ENCODE results near the gene DPP7. TPM values are rescaled to one million over a fixed set of nuclear protein-coding genes. Genes with fewer than 3 reads are reported as not detected.

The DPP7 gene
- total RNA-seq, 1 experiment from 2014 or later, result 114 TPM

DNA sequence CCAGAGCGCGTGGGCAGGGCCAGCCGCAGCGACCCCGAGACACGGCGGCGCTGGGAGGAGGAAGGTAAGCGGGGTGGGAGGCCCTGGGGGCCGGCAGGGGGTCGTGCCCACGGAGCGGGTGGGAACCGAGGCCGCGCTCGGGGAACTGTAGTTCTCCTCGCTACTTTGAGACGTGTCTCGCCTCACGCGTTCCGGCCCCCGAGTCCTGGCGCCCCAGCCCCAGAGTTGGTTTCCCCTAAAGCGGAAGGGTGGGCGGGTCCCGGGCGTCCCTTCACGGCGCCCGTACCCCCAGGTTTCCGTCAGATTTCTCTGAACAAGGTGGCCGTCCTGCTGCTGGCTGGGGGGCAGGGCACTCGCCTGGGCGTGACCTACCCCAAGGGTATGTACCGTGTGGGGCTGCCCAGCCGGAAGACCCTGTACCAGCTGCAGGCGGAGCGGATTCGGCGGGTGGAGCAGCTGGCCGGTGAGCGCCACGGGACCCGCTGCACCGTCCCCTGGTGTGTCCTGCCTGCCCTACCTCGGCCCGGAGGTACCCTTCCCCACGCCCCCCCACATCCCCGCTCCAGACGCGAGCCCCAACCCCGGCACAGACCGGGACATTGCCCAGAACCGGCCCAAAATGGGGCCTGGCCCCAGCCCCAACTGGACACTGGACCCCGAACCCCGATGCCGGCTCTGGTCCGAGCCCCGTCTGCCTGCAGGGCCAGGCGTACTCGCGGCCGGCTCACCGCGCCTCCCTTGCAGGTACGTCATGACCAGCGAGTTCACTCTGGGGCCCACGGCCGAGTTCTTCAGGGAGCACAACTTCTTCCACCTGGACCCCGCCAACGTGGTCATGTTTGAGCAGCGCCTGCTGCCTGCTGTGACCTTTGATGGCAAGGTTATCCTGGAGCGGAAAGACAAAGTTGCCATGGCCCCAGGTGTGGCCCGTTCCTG lies 36.5 kb downstream of the DPP7 start:
- peak; percentile 65 for DNase-seq
- no peaks in the 10 kb centered on the region for H3K9me2 ChIP-seq (replicated peaks; ENCODE audit: insufficient read depth, low read length)
- H3K36me3 ChIP-seq (ENCODE audit: insufficient read depth, low read length), result no peaks in the 10 kb centered on the region
- no peaks in the 10 kb centered on the region for H3K27me3 ChIP-seq (ENCODE audit: low read length)
- H4K20me1 ChIP-seq (ENCODE audit: insufficient read depth, low read depth, low read length), result peaks cover 4% of the 10 kb centered on the region; the same call in 1 of the 2 replicates
- H3K27ac ChIP-seq (ENCODE audit: low read length), result no peak overlapping the region
- H3K4me3 ChIP-seq (ENCODE audit: low read length), result peak overlapping the region; percentile 81
- peak overlapping the region; percentile 82 for H3K9ac ChIP-seq (ENCODE audit: low read length)
- peak overlapping the region; percentile 50; the same call in 1 of the 2 replicates for H2AFZ ChIP-seq (ENCODE audit: low read length)
- H3K4me2 ChIP-seq (ENCODE audit: low read depth, low read length, poor library complexity, severe bottlenecking), result peak overlapping the region; percentile 85
- H3K9me3 ChIP-seq (ENCODE audit: low read length), result no peaks in the 10 kb centered on the region
- no peaks in the 10 kb centered on the region for H3K79me2 ChIP-seq (ENCODE audit: low read length)
- H3K4me1 ChIP-seq (ENCODE audit: low read length), result peaks cover 37% of the 10 kb centered on the region

DNA sequence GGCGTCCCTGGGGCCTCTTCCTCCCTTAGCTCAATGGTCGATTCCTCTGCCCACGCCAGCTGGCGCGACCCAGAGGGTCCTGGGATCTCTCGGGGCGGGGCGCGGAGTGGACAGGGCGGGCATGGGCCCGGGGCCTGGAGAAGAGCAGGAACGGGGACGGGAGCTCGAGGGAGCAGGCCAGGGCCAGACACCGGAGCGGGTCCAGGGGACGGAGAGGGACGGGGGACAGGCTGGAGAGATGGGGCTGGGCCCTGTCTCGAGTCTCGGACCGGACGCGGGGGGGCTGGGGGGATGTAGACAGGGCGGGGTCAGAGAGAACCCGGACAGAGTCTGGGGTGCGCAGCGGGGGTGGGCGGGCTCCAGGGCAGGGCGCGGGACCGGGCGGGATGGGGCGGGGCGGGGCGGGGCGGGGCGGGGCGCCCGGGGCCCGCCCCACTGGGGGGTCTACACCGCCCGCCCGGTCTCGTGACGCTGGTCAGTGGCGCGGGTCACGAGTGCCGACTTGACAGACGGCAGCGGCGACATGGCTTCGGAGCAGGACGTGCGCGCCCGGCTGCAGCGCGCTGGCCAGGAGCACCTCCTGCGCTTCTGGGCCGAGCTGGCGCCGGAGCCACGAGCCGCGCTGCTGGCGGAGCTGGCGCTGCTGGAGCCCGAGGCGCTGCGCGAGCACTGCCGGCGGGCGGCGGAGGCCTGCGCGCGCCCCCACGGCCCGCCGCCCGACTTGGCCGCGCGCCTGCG lies 37.4 kb downstream of the DPP7 start, which contains the start of gene UAP1L1:
Gene UAP1L1 (plus strand): TSS at position 508 of the 738 bp plus-strand sequence. CDS start 16 bp downstream, at position 524.
- Histone ChIP-seq H2AFZ (ENCODE audit: low read length) (peak within 1 kb of the TSS; percentile 76; the same call in 1 of the 2 replicates), H3K9ac (ENCODE audit: low read length) (peak within 1 kb of the TSS; percentile 85), H3K79me2 (ENCODE audit: low read length) (no peaks in the 10 kb centered on the region), H3K27me3 (ENCODE audit: low read length) (no peaks in the 10 kb centered on the region), H3K4me1 (ENCODE audit: low read length) (peaks cover 29% of the 10 kb centered on the region), H3K4me3 (ENCODE audit: low read length) (peak within 1 kb of the TSS; percentile 81), H3K9me3 (ENCODE audit: low read length) (no peaks in the 10 kb centered on the region), H3K27ac (ENCODE audit: low read length) (no peak within 1 kb of the TSS), H4K20me1 (ENCODE audit: insufficient read depth, low read depth, low read length) (peaks cover 4% of the 10 kb centered on the region; the same call in 1 of the 2 replicates), H3K9me2 (replicated peaks; ENCODE audit: insufficient read depth, low read length) (no peaks in the 10 kb centered on the region), H3K4me2 (ENCODE audit: low read depth, low read length, poor library complexity, severe bottlenecking) (peak within 1 kb of the TSS; percentile 85), H3K36me3 (ENCODE audit: insufficient read depth, low read length) (no peaks in the 10 kb centered on the region)
- peak; percentile 85 for DNase-seq

DNA sequence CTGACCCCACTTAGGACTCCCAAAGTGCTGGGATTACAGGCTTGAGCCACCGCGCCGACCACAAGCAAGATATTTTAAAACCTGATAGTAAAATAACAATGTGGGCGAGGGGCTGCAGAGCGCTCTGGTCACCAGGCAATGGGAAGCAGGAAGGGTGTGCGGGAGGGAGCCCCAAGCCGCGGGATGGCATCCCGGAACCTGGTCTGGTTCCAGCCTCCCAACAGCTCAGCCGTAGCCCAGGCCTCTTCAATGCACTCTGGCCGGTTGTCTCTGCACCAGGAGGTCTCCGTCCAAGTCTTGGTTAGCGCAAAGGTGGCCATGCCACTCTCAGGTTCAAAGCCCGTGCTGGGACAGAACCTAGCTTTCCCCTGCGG lies 37.9 kb downstream of the DPP7 start:
- H4K20me1 ChIP-seq (ENCODE audit: insufficient read depth, low read depth, low read length), result peaks cover 4% of the 10 kb centered on the region; the same call in 1 of the 2 replicates
- H3K4me3 ChIP-seq (ENCODE audit: low read length), result peak overlapping the region; percentile 69
- H3K9ac ChIP-seq (ENCODE audit: low read length), result peak overlapping the region; percentile 85
- no peaks in the 10 kb centered on the region for H3K36me3 ChIP-seq (ENCODE audit: insufficient read depth, low read length)
- H3K9me2 ChIP-seq (replicated peaks; ENCODE audit: insufficient read depth, low read length), result no peaks in the 10 kb centered on the region
- peak overlapping the region; percentile 76; the same call in 1 of the 2 replicates for H2AFZ ChIP-seq (ENCODE audit: low read length)
- H3K4me2 ChIP-seq (ENCODE audit: low read depth, low read length, poor library complexity, severe bottlenecking), result peak overlapping the region; percentile 84
- H3K4me1 ChIP-seq (ENCODE audit: low read length), result peaks cover 26% of the 10 kb centered on the region
- H3K9me3 ChIP-seq (ENCODE audit: low read length), result no peaks in the 10 kb centered on the region
- H3K27me3 ChIP-seq (ENCODE audit: low read length), result no peaks in the 10 kb centered on the region
- no peak overlapping the region for H3K27ac ChIP-seq (ENCODE audit: low read length)
- no peaks in the 10 kb centered on the region for H3K79me2 ChIP-seq (ENCODE audit: low read length)
- DNase-seq, result no peak

DNA sequence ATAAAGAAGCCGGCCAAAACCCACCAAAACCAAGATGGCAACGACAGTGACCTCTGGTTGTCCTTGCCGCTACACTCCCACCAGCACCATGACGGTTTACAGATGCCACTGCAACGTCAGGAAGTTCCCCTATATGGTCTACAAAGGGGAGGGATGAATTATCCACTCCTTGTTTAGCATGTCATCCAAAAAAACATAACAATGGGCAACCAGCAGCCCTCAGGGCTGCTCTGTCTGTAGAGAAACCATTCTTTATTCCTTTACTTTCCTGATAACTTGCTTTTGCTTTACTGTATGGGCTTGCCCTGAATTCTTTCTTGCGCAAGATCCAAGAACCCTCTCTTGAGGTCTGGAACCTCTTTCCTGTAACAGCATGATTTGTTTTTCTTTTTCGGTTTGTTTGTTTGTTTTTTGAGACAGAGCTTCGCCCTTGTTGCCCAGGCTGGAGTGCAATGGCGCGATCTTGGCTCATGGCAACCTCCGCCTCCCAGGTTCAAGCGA lies 39.2 kb downstream of the DPP7 start:
- Histone ChIP-seq H3K4me1 (ENCODE audit: low read length) (peaks cover 35% of the 10 kb centered on the region), H3K4me3 (ENCODE audit: low read length) (peak overlapping the region; percentile 6; the same call in 1 of the 2 replicates), H3K9ac (ENCODE audit: low read length) (peak overlapping the region; percentile 53), H3K27me3 (ENCODE audit: low read length) (no peaks in the 10 kb centered on the region), H3K4me2 (ENCODE audit: low read depth, low read length, poor library complexity, severe bottlenecking) (peak overlapping the region; percentile 53), H3K36me3 (ENCODE audit: insufficient read depth, low read length) (no peaks in the 10 kb centered on the region), H3K79me2 (ENCODE audit: low read length) (no peaks in the 10 kb centered on the region), H3K27ac (ENCODE audit: low read length) (peak overlapping the region; percentile 21; the same call in 1 of the 2 replicates), H2AFZ (ENCODE audit: low read length) (no peak overlapping the region; the same call in 1 of the 2 replicates), H3K9me2 (replicated peaks; ENCODE audit: insufficient read depth, low read length) (no peaks in the 10 kb centered on the region), H4K20me1 (ENCODE audit: insufficient read depth, low read depth, low read length) (peaks cover 4% of the 10 kb centered on the region; the same call in 1 of the 2 replicates), H3K9me3 (ENCODE audit: low read length) (no peaks in the 10 kb centered on the region)
- DNase-seq, result no peak

DNA sequence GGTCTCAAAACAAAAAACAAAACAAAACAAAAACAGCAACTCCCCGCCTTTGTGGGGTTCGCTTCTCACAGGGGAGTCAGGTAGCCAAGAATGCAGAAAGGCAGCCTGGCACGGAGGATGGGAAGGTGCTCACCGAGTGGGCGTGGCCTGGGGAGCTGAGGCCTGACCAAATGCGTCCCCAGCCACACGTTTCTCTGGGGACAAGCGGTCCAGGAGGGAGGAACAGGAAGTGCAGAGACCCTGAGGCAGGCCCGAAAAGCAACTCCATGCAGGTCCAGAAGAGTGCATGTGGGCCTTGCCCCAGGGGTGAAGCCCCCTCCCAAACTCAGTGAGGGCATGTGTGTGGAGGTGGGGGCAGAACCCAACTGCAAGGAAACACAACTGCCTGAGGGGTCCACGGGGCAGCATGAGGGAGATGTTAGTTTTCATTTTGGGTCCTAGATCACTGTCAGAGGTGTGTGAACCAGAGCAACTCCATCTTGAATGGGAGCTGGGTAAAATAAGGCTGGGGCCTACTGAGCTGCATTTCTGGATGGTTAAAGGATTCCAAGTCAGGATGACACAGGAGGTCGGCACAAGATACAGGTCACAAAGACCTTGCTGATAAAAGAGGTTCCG lies 39.8 kb downstream of the DPP7 start:
- Histone ChIP-seq H4K20me1 (ENCODE audit: insufficient read depth, low read depth, low read length) (peaks cover 4% of the 10 kb centered on the region; the same call in 1 of the 2 replicates), H3K36me3 (ENCODE audit: insufficient read depth, low read length) (no peaks in the 10 kb centered on the region), H3K9me3 (ENCODE audit: low read length) (no peaks in the 10 kb centered on the region), H3K27me3 (ENCODE audit: low read length) (no peaks in the 10 kb centered on the region), H3K9me2 (replicated peaks; ENCODE audit: insufficient read depth, low read length) (no peaks in the 10 kb centered on the region), H3K4me3 (ENCODE audit: low read length) (peak overlapping the region; percentile 6; the same call in 1 of the 2 replicates), H3K4me1 (ENCODE audit: low read length) (peaks cover 35% of the 10 kb centered on the region), H3K79me2 (ENCODE audit: low read length) (peaks cover under 1% of the 10 kb centered on the region), H3K27ac (ENCODE audit: low read length) (peak overlapping the region; percentile 21; the same call in 1 of the 2 replicates), H3K4me2 (ENCODE audit: low read depth, low read length, poor library complexity, severe bottlenecking) (peak overlapping the region; percentile 53), H2AFZ (ENCODE audit: low read length) (peak overlapping the region; percentile 68), H3K9ac (ENCODE audit: low read length) (peak overlapping the region; percentile 53)
- peak; percentile 91 for DNase-seq

DNA sequence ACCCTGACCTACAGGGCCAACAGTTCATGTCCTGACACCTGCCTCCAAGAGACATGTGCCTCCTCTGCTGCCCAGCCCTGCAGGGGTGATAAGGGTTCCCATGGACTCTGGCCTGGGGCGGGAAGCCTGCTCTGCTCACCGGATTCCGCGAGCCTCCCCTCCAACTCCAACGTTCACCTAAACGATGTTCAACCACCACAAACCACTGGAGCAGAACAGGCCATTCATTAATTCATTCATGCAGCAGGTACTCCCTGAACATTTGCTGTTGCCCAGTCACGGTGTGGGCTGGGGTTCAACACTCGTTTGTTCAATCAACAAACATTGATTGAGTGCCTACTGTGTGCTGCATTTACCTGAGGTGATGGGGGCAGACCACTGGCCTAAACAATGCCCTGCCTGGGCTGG lies 40.5 kb downstream of the DPP7 start:
- H4K20me1 ChIP-seq (ENCODE audit: insufficient read depth, low read depth, low read length), result peaks cover 10% of the 10 kb centered on the region
- H3K4me3 ChIP-seq (ENCODE audit: low read length), result no peak overlapping the region
- no peak overlapping the region for H3K9ac ChIP-seq (ENCODE audit: low read length)
- H3K9me3 ChIP-seq (ENCODE audit: low read length), result no peaks in the 10 kb centered on the region
- DNase-seq, result no peak
- H2AFZ ChIP-seq (ENCODE audit: low read length), result no peak overlapping the region
- no peaks in the 10 kb centered on the region for H3K9me2 ChIP-seq (replicated peaks; ENCODE audit: insufficient read depth, low read length)
- peaks cover 8% of the 10 kb centered on the region for H3K79me2 ChIP-seq (ENCODE audit: low read length)
- H3K27me3 ChIP-seq (ENCODE audit: low read length), result no peaks in the 10 kb centered on the region
- H3K27ac ChIP-seq (ENCODE audit: low read length), result no peak overlapping the region
- H3K36me3 ChIP-seq (ENCODE audit: insufficient read depth, low read length), result no peaks in the 10 kb centered on the region
- peaks cover 39% of the 10 kb centered on the region for H3K4me1 ChIP-seq (ENCODE audit: low read length)
- no peak overlapping the region for H3K4me2 ChIP-seq (ENCODE audit: low read depth, low read length, poor library complexity, severe bottlenecking)

DNA sequence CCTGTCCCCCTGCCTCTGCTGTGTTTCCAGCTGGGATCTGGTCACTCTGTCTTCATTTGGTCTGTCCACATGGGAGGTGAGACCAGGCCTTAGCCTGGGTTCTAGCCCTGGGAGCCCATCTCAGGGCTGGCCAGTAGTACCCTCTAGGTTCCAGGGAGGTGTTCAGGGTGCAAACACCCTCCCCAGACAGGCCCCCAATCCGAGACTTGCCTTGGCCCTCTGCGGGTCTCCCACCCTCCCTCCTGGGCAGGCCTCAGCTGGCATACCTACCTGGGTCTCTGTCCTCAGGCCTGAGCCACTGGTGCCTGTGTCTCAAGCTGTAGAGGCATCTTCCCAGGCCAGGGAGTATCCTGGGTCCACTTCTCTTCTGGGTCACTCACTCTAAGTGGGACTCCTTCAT lies 43.3 kb downstream of the DPP7 start:
- Histone ChIP-seq H2AFZ (ENCODE audit: low read length) (no peak overlapping the region), H4K20me1 (ENCODE audit: insufficient read depth, low read depth, low read length) (peaks cover 14% of the 10 kb centered on the region), H3K9me2 (replicated peaks; ENCODE audit: insufficient read depth, low read length) (no peaks in the 10 kb centered on the region), H3K36me3 (ENCODE audit: insufficient read depth, low read length) (0 out of 2 replicates have a peak, but pooled peaks cover 3% of the 10 kb centered on the region), H3K27ac (ENCODE audit: low read length) (peak overlapping the region; percentile 48; the same call in 1 of the 2 replicates), H3K27me3 (ENCODE audit: low read length) (no peaks in the 10 kb centered on the region), H3K4me3 (ENCODE audit: low read length) (peak overlapping the region; percentile 100), H3K9me3 (ENCODE audit: low read length) (no peaks in the 10 kb centered on the region), H3K4me1 (ENCODE audit: low read length) (peaks cover 40% of the 10 kb centered on the region), H3K79me2 (ENCODE audit: low read length) (peaks cover 15% of the 10 kb centered on the region), H3K9ac (ENCODE audit: low read length) (peak overlapping the region; percentile 95), H3K4me2 (ENCODE audit: low read depth, low read length, poor library complexity, severe bottlenecking) (peak overlapping the region; percentile 100)
- no peak for DNase-seq
